Astrocyte of the cerebellum (primary cell): ENCODE results near the gene POLR3F.

Experiments used
- DNase-seq: peaks from one replicate; pipeline ENCODE4 v3.0.0-alpha.2; 2011; ENCODE audit warnings: low read depth
- H3K4me3 ChIP-seq: 2 replicates; pipeline ENCODE4 v1.5.1; 2011; ENCODE audit warnings: mild to moderate bottlenecking, low read depth, low read length, moderate library complexity
- CTCF ChIP-seq: IDR thresholded peaks from 2 replicates; pipeline ENCODE4 v1.5.1; 2012; ENCODE audit warnings: low read length, low read depth, moderate library complexity, mild to moderate bottlenecking; ENCODE audit errors: missing control alignments
- in situ Hi-C: cut with HindIII; loops from 2 replicates; pipeline ENCODE4 v1.10.0; 2017; ENCODE audit warnings: low sequenced_read_pairs

POLR3F gene

GRCh38 chr20:18529041-18529440, 61.9 kb downstream of the POLR3F start:
- H3K4me3 ChIP-seq = no peak overlapping the region
- no peak for DNase-seq
- in situ Hi-C loops = no loop called here
- TF ChIP-seq CTCF = no peak

GRCh38 chr20:18532626-18533025, 65.4 kb downstream of the POLR3F start:
- H3K4me3 ChIP-seq = no peak overlapping the region
- DNase-seq = no peak
- no peak for TF ChIP-seq CTCF
- in situ Hi-C loops = no loop called here

- peak; percentile 20 for DNase-seq
- TF ChIP-seq CTCF = no peak
- in situ Hi-C loops = no loop called here
- H3K4me3 ChIP-seq = no peak overlapping the region
Observed at GRCh38 chr20:18533491-18533890, 66.3 kb downstream of the POLR3F start.

- in situ Hi-C loops = no loop called here
- no peak for DNase-seq
- H3K4me3 ChIP-seq = no peak overlapping the region
- TF ChIP-seq CTCF = no peak
Observed at GRCh38 chr20:18533978-18534644, 66.9 kb downstream of the POLR3F start.
